AML-193 (cell line): ENCODE results near the gene ZNF519.

Source experiments
- DNase-seq, 2 experiments: peaks; one replicate each; lab custom pipeline; 2025; lab: John Stamatoyannopoulos, UW

ZNF519 gene

GRCh38 chr18:14097761-14098160 is 34.5 kb downstream of the ZNF519 start:
- no peak for DNase-seq

- no peak for DNase-seq
Observed at GRCh38 chr18:14093307-14093915, 38.8 kb downstream of the ZNF519 start.

GRCh38 chr18:14092625-14093306 is 39.5 kb downstream of the ZNF519 start:
- no peak for DNase-seq

- no peak for DNase-seq
Observed at GRCh38 chr18:14089781-14090180, 42.5 kb downstream of the ZNF519 start.

GRCh38 chr18:14089191-14089590 is 43.0 kb downstream of the ZNF519 start:
- no peak for DNase-seq

- peak; percentile 13 to 16 for DNase-seq
Observed at GRCh38 chr18:14086458-14087231, 45.6 kb downstream of the ZNF519 start.

GRCh38 chr18:14085770-14086457 is 46.3 kb downstream of the ZNF519 start:
- no peak for DNase-seq

- DNase-seq = no peak
Observed at GRCh38 chr18:14075196-14075595, 57.0 kb downstream of the ZNF519 start.

GRCh38 chr18:14074187-14074586 is 58.0 kb downstream of the ZNF519 start:
- peak in 1 of 2 experiments; percentile 2 for DNase-seq

GRCh38 chr18:14053661-14054060 is 78.6 kb downstream of the ZNF519 start:
- DNase-seq = no peak
